T-helper 17 cell (primary cell): Measurements from ENCODE around the gene TBX15. TPM values are rescaled to one million over a fixed set of nuclear protein-coding genes. Genes with fewer than 3 reads are reported as not detected.

Source experiments
- ATAC-seq: fragments of 150-1000 bp; cut with Tn5 transposase; 2 replicates; pipeline ENCODE4 v1.10.0; 2021; ENCODE audit warnings: mild to moderate bottlenecking, moderate library complexity
- DNase-seq, 3 donors: peaks; one replicate each; pipeline versions ENCODE4 v3.0.0 to v3.0.0-alpha.2; 2020 to 2021
- H3K9me3 ChIP-seq: one replicate; pipeline ENCODE4 v1.7.0; 2013; ENCODE audit warnings: low read length, mild to moderate bottlenecking; ENCODE audit not compliant: control insufficient read depth, poor library complexity, severe bottlenecking
- H3K27ac Mint-ChIP-seq: one replicate; pipeline ENCODE4 v1.8.0; 2022; ENCODE audit warnings: mild to moderate bottlenecking, moderate library complexity, mixed read lengths
- H3K27me3 Mint-ChIP-seq: one replicate; pipeline ENCODE4 v1.8.0; 2022; ENCODE audit warnings: mixed read lengths
- H3K36me3 Mint-ChIP-seq: one replicate; pipeline ENCODE4 v1.8.0; 2022; ENCODE audit warnings: low read depth, mixed read lengths
- H3K4me1 Mint-ChIP-seq: one replicate; pipeline ENCODE4 v1.8.0; 2022; ENCODE audit warnings: mild to moderate bottlenecking, mixed read lengths
- H3K4me3 Mint-ChIP-seq: one replicate; pipeline ENCODE4 v1.8.0; 2022; ENCODE audit warnings: mild to moderate bottlenecking, moderate library complexity, mixed read lengths
- total RNA-seq, 4 donors: library from RNA in 2 of 4; stranded (reverse) in 2 of 4; gene quantifications; one replicate each; pipeline ENCODE4 v1.2.3 and lab custom pipeline; 2022 to 2026

TBX15 gene
- total RNA-seq, 2 donors from 2014 or later = not detected

DNA sequence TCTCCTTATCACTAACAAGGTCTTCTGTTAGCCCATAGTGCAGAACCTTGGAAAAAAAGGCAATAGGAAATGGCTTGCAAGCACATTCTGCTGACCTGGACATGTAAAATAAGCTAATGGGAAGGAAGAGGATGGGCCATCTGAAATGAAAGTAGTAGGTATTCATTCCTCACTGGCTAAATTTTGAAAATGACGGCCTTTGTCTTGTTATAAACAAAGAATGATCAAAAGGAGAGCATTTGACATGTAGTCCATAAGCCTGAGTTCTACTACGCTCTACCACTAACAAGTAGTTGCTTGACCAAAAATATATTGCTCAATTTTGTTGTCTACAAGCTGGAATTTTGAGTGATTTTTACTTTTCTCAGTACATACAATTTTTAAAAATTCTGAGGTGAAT lies 75.6 kb downstream of the TBX15 start:
- DNase-seq (no peak), ATAC-seq (no peak)
- Mint-ChIP-seq H3K27ac (no peak overlapping the region), H3K27me3 (no peaks in the 10 kb centered on the region), H3K4me1 (no peaks in the 10 kb centered on the region), H3K36me3 (no peaks in the 10 kb centered on the region), H3K4me3 (no peak overlapping the region)
- H3K9me3 ChIP-seq = peaks cover 3% of the 10 kb centered on the region

DNA sequence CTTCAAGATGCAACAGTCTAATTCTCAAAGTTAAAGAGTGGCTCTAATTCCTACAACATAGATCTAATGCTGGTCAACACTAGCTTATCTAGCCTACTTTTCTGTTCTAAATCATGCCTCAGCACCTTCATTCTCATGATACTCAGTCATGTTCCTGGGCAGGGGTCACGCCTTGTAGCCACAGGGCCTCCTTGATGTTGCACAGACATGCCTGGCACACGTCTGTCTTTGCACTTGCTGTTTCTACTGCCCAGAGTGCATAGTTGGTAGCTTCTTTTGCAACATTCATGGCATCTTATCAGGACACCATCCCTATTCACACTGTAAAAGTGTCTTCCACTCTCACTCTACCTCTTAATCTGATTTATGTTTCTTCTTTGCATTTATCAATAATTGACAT lies 76.6 kb downstream of the TBX15 start:
- peaks cover 3% of the 10 kb centered on the region for H3K9me3 ChIP-seq
- Mint-ChIP-seq H3K36me3 (no peaks in the 10 kb centered on the region), H3K27ac (no peak overlapping the region), H3K27me3 (no peaks in the 10 kb centered on the region), H3K4me1 (no peaks in the 10 kb centered on the region), H3K4me3 (no peak overlapping the region)
- DNase-seq (no peak), ATAC-seq (no peak)

DNA sequence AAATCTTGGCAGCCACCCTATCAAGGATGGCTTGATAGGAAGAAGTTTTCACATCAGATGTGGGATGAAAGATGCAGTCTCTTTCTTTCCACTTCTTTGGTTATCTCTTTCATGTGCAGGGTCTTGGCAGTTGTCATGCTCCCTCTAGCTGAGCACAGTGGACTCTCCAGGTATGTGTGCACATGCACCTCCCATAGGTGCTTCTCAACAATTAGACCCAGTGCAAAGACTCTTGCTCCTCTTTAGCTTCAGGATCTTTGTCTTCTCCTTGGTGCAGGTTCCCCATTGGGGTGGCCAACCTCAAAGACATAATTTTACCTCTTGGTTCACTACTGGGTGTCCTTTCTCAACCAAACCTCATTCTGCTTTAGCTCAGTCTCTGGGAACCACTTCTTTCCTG lies 80.7 kb downstream of the TBX15 start:
- no peaks in the 10 kb centered on the region for H3K9me3 ChIP-seq
- Mint-ChIP-seq H3K27me3 (no peaks in the 10 kb centered on the region), H3K4me3 (no peak overlapping the region), H3K36me3 (no peaks in the 10 kb centered on the region), H3K4me1 (no peaks in the 10 kb centered on the region), H3K27ac (no peak overlapping the region)
- DNase-seq (no peak), ATAC-seq (no peak)

DNA sequence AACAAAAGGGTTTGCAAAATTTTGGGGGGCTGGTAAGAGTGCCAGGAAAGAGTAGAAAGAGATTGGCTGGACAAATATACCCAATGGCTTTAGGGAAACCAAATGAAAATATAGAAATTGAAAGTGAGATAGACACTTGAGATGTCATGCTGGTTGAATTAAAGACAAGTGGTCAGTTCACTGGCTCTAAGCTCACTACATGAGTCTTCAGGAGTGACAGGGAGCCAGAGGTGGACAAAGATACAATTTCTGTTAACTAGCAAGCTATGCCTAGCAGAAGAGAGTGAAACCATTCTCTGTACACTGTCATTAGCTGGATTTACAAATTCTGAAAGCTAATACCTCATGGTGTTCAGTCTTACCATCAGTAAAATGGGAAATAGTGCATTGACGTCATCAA lies 82.5 kb downstream of the TBX15 start:
- Mint-ChIP-seq H3K4me3 (no peak overlapping the region), H3K27ac (no peak overlapping the region), H3K36me3 (no peaks in the 10 kb centered on the region), H3K4me1 (no peaks in the 10 kb centered on the region), H3K27me3 (no peaks in the 10 kb centered on the region)
- H3K9me3 ChIP-seq = no peaks in the 10 kb centered on the region
- ATAC-seq (no peak), DNase-seq (no peak)

DNA sequence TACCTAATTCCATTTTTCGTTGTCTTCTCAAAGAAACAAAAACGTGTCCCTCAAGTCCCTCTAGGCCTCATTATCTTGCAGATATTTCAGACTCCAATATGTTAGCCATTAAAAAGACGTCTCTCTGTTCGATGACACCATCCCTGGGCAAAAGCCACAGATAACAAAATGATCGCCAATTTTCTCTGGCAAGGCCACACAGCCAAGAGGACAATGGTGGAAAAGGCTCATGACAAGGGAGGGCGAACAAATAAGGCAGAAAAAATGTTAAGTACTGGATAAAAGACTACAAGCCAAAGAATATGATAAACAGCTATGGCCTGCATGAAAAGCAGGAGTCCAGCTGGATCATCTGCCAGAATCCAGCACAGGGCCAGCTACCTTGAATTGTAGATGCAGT lies 82.9 kb downstream of the TBX15 start:
- H3K4me1 Mint-ChIP-seq = no peaks in the 10 kb centered on the region
- no peak overlapping the region for H3K27ac Mint-ChIP-seq
- no peak overlapping the region for H3K4me3 Mint-ChIP-seq
- no peaks in the 10 kb centered on the region for H3K36me3 Mint-ChIP-seq
- no peak for DNase-seq
- H3K27me3 Mint-ChIP-seq = no peaks in the 10 kb centered on the region
- ATAC-seq = no peak
- no peaks in the 10 kb centered on the region for H3K9me3 ChIP-seq

DNA sequence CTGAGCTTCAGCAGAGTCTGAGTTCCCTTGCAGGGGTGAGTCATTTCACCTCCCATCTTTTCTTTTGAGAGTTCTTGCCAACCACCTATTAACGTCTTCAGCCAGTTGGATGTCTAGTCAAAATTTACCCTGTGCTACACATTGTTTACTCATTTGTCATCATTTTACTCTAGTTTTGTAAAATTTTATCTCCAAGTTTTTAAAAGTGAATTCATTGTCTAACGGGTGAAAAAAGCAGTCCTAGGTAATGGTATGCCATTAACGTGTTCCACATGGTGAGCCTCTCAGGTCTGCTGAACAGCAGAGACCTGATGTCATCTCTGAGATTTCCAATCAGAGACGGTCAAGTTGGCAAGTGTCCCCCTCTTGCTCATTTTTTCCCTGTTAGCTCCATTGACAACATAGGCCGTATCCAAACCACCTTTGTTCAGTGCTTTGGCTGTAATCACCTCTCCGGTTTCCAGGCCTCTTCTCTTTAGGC lies 85.4 kb downstream of the TBX15 start:
- no peaks in the 10 kb centered on the region for H3K4me1 Mint-ChIP-seq
- no peaks in the 10 kb centered on the region for H3K36me3 Mint-ChIP-seq
- DNase-seq (no peak), ATAC-seq (no peak)
- H3K27ac Mint-ChIP-seq = no peak overlapping the region
- H3K4me3 Mint-ChIP-seq = no peak overlapping the region
- H3K27me3 Mint-ChIP-seq = no peaks in the 10 kb centered on the region
- H3K9me3 ChIP-seq = no peaks in the 10 kb centered on the region

DNA sequence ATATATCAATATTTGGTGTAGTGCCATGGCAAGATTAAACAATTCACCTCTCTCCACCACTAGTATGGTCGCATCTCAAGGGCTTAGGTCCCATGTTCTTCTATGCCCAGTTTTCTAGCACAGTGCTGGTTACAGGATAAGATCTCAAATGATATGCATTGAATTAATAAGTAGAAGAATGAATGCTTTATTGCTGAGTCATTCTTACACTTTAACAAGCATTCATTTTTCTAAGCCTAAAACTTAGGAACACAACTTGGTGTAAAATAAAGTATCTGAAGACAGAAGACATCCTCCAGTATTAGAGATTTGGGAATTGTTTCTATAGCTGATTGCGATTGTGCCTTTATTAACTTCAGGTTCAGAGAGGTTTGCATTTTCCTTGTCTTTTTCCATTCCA lies 85.8 kb downstream of the TBX15 start:
- no peaks in the 10 kb centered on the region for H3K36me3 Mint-ChIP-seq
- ATAC-seq (no peak), DNase-seq (no peak)
- no peaks in the 10 kb centered on the region for H3K4me1 Mint-ChIP-seq
- H3K9me3 ChIP-seq = no peaks in the 10 kb centered on the region
- H3K4me3 Mint-ChIP-seq = no peak overlapping the region
- no peak overlapping the region for H3K27ac Mint-ChIP-seq
- H3K27me3 Mint-ChIP-seq = no peaks in the 10 kb centered on the region

DNA sequence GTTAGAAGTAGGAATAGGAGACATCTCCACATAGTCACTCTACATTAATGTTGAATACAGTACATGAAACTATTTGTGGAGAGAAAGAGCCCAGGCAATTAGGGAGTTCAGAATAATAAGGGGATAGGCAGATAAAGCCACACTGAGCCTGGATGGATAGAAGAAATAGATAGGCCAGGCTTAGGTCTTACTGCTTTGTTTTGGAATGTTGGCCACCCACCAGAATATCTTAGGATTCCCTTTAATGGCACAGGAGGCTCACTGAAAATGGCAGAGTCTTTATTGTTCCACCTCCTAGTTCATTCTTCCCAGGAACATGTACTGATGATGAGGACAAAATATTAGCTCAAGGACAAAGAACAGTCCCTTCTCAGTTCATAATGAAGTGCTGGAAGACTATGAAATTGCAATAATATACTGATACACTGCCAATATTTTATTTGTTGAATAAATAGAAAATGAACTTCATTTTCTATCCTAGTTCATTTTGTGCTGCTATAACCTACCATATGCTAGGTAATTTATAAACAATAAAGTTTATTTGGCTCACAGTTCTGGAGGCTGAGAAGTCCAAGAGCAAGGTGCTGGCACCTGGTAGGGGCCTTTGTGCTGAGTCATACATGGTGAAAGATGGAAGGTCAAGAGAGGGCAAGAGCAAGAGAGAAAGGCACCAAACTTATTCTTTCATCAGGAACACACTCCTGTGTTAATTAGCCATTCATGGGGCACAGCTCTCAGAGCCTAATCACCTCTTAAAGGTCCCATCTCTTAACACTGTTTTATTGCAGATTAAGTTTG lies 87.3 kb downstream of the TBX15 start:
- no peak for ATAC-seq
- H3K27ac Mint-ChIP-seq = no peak overlapping the region
- no peaks in the 10 kb centered on the region for H3K9me3 ChIP-seq
- no peaks in the 10 kb centered on the region for H3K4me1 Mint-ChIP-seq
- no peak overlapping the region for H3K4me3 Mint-ChIP-seq
- DNase-seq = no peak
- H3K36me3 Mint-ChIP-seq = no peaks in the 10 kb centered on the region
- H3K27me3 Mint-ChIP-seq = no peaks in the 10 kb centered on the region

DNA sequence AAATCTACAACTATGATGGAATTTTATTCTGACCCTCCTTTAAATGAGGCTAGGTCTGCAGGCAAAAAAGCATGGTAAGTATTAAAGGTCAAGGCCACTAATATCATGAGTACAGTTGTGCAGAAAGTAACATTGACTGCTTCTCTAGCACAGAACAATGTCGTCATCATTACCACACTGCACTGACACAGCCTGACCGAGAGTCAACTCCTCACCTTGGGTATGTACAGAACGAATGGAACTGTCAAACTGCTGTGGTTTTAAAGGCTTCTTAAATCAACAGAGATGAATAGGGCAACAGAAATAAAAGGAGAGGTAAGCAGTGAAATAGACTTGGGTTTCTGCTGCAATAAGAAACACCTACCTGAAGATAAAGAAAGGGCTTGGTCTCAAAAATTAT lies 88.8 kb downstream of the TBX15 start:
- Mint-ChIP-seq H3K4me3 (no peak overlapping the region), H3K27ac (no peak overlapping the region), H3K27me3 (no peaks in the 10 kb centered on the region), H3K36me3 (no peaks in the 10 kb centered on the region), H3K4me1 (no peaks in the 10 kb centered on the region)
- H3K9me3 ChIP-seq = no peaks in the 10 kb centered on the region
- ATAC-seq (no peak), DNase-seq (no peak)

DNA sequence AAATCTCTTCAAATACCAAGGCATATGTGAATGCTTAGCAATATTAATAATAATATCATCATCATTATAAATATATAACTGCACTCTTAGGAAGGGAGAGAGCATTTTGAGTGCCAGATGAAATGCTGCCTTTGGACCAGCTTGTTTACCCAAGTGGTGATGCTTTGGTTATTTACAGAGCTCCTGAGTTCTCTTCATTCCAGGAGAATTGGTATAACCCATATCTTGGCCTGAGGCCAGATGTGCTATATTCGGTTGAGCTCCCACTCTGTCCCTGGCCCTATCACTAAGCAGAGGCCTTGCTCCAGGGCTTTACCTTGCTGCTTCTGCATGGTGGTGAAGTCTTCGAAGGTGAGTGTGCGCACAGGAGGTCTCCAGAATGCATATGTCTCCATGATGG lies 89.4 kb downstream of the TBX15 start:
- Mint-ChIP-seq H3K4me3 (no peak overlapping the region), H3K27ac (no peak overlapping the region), H3K4me1 (no peaks in the 10 kb centered on the region), H3K27me3 (no peaks in the 10 kb centered on the region), H3K36me3 (no peaks in the 10 kb centered on the region)
- no peak for DNase-seq
- ATAC-seq = no peak
- no peaks in the 10 kb centered on the region for H3K9me3 ChIP-seq

DNA sequence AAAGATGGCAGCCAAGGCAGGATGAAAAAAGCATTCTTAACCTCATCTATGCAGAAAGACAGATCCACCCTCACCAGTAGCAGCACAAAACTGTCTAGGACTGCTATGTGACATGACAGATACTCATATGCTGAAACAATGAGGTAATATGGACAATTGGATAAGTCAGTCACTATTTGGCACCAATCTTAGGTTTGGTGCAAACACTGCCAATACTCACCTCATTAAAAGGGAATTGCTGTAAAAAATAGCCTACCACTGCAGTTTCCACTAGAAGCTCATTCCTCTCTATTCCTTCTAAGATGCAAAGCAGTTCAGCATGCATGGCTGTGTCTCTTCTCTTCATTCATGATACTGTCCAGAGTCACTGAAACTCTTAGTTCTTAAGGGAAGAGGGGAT lies 91.7 kb downstream of the TBX15 start:
- ATAC-seq = no peak
- H3K27ac Mint-ChIP-seq = no peak overlapping the region
- no peak overlapping the region for H3K4me3 Mint-ChIP-seq

DNA sequence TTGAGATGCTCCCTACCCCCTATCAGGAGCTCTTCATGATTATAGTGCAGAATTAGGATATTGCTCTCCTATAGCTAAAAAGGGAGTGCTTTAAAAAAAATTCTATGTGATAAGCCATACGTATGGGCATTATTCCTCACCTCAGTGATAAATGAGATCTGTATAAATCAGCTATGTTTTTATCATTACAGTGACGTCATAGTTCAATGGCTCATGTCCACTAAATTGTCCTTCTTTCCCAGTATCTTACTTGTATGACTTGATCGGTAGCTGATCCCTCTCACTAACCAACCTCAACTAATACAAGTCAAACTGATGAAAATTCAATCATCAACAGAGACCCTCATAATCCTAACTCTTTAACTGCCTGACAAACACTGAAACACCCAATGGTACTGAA lies 93.3 kb downstream of the TBX15 start:
- H3K4me1 Mint-ChIP-seq = no peaks in the 10 kb centered on the region
- no peaks in the 10 kb centered on the region for H3K27me3 Mint-ChIP-seq
- no peak overlapping the region for H3K4me3 Mint-ChIP-seq
- H3K27ac Mint-ChIP-seq = no peak overlapping the region
- no peaks in the 10 kb centered on the region for H3K9me3 ChIP-seq
- ATAC-seq (no peak), DNase-seq (no peak)
- H3K36me3 Mint-ChIP-seq = no peaks in the 10 kb centered on the region

More for the DNA sequence above, 91.7 kb downstream of the TBX15 start:
- Mint-ChIP-seq H3K27me3 (no peaks in the 10 kb centered on the region), H3K36me3 (no peaks in the 10 kb centered on the region), H3K4me1 (no peaks in the 10 kb centered on the region)
- DNase-seq = no peak
- H3K9me3 ChIP-seq = no peaks in the 10 kb centered on the region

DNA sequence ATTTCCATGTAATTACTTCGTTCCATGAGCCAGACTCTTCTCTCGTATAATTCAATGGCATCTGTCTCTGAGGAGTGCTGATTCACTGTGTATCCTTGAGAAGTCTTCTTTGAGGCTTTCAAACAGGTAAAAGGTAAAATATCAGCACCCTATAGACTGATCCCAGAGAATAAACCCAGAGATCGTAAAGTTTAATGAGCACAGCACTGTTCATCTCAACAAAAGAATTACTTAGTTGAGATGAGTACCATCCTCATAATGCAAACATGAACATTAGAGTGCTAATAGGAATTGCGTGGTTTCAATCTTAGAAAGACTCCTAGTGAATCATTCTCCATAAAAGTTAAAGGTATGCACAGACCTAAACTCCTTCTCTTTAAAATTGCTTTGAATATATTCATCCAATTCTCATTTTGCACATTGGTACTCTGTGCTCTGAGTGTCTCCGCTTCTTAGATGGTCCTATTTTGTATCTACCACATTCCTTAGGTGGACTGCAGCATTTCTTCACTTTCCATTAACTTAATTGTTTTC lies 97.2 kb downstream of the TBX15 start:
- no peak overlapping the region for H3K27ac Mint-ChIP-seq
- no peak for DNase-seq

DNA sequence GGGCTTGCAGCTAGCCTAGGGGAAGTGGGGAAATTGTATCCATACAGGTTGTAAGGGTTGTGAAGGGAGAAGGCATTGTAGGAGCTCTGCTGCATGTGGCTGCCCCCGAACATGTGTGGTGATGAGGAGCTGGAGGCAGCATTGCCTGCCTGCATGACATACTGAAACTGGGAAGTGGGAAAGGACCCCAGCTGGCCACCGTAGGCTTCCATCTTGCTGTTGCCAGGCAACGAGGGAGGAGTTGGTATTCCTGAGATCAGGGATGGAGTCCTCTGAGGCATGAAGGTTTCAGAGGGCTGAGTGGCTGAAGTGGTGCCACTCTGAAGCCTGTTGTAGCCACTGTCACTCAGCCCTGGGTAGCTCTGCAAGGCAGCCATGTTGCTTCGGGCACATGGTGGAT lies 103.2 kb downstream of the TBX15 start:
- DNase-seq = no peak
- no peak overlapping the region for H3K4me3 Mint-ChIP-seq
- H3K27ac Mint-ChIP-seq = no peak overlapping the region
- H3K27me3 Mint-ChIP-seq = no peaks in the 10 kb centered on the region
- H3K4me1 Mint-ChIP-seq = no peaks in the 10 kb centered on the region
- H3K9me3 ChIP-seq = no peaks in the 10 kb centered on the region
- no peaks in the 10 kb centered on the region for H3K36me3 Mint-ChIP-seq
- no peak for ATAC-seq

More for the DNA sequence above, 97.2 kb downstream of the TBX15 start:
- Mint-ChIP-seq H3K36me3 (no peaks in the 10 kb centered on the region), H3K27me3 (no peaks in the 10 kb centered on the region), H3K4me1 (no peaks in the 10 kb centered on the region), H3K4me3 (no peak overlapping the region)
- H3K9me3 ChIP-seq = no peaks in the 10 kb centered on the region
- no peak for ATAC-seq
